SK-N-MC (cell line): ENCODE results near the gene MGAT4B.

Experiments used
- EZH2 ChIP-seq: fragments of 200-600 bp; sonication (generic); IDR thresholded peaks from one replicate; pipeline ENCODE4 v1.6.1; 2017; ENCODE audit warnings: antibody characterized with exemption
- FOXP2 ChIP-seq: optimal IDR thresholded peaks from 2 replicates; pipeline ENCODE3; 2011; ENCODE audit warnings: mild to moderate bottlenecking, moderate library complexity; ENCODE audit not compliant: insufficient read depth; ENCODE audit errors: extremely low read length, control extremely low read depth
- POLR2AphosphoS5 ChIP-seq: IDR thresholded peaks from 2 replicates; pipeline ENCODE4 v1.6.1; 2012; ENCODE audit warnings: mild to moderate bottlenecking, low read depth, low read length, borderline replicate concordance

DNA sequence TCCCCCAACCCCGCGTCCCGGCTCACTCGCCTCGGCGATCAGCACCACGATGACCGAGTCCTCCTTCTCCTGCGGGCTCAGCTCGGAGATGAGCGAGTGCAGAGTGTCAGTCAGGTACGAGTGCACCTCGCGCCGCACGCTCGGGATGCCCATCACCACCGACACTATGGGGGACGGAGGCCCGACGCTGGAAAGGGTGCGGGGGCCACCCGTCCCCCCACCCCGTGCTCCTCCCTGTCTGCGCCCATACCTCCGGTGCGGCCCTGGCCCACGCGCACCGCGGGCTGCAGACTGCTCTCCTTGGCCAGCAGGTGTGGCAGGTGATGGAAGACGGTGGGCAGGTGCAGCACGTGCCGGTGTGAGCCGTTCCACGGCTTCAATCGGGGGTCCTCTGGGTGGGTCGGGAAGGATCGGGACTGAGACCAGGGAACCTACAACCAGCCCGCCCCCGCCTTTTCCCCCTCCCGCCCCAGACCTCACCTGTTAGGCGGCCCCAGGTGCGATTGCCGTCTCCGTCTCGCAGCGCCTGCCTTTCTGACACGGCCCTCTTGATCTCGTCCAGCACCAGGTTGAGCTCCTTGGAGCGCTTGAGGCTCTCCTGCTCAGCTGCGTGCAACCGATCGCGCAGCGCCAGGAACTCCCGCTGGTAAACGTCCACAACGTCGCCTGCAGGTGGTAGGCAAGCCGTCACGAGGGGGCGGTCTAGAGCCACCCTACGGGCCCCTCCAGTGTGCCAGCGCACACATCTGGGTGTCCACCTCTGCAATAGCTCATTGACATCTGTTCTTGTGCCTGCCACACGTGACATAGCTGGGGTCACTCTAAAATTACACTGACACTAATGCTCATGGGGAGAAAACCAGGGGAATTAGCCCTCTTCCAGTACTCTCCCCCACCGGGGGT is 5.1 kb downstream of the MGAT4B start:
- TF ChIP-seq EZH2 (no peak), POLR2AphosphoS5 (no peak), FOXP2 (no peak)
